ENCODE results near the gene TM6SF1.

Gene TM6SF1

DNA sequence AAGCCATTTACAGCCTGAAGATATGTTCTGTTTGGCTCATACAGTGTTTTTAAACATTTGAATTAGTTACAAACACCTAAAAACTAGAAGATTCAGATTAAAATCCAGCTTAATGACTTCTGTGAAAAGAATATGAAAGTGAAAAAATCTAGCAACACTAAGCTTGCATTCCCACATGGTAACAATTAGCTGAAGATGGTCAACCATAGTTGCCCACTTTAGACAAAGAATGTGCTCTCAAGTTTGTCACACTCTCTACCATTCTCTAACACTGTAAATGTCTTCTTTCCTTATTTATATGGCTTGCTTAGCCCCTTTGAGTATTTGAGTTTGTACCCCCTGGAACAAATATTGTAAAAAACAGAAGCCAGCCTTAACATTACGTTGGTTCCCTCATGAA is 67.4 kb downstream of the TM6SF1 start:
- Histone ChIP-seq H3K27ac (no peak overlapping the region), H3K4me3 (no peak overlapping the region)
- TF ChIP-seq CTCF (IDR thresholded peaks at IDR 0.05): no peak
- no peak for DNase-seq (ENCODE audit: low spot score)

DNA sequence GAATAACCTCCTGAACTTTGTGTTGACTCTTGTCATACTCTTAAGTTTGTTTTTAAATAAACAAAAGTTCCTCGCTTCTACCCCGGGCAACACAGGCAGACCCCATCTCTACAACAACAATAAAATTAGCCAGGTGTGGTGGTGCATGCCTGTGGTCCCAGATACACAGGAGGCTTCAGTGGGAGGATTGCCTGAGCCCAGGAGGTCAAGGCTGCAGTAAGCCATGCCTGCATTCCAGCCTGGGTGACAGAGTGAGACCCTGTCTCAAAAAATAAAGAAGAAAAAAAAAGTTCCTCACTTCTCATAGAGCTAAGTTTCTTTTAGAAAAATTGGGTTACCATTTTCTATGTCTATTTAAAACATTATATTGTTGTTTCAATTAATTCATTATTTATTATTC is 70.9 kb downstream of the TM6SF1 start:
- TF ChIP-seq CTCF (IDR thresholded peaks at IDR 0.05): no peak
- Histone ChIP-seq H3K4me3 (no peak overlapping the region), H3K27ac (no peak overlapping the region)
- no peak for DNase-seq (ENCODE audit: low spot score)

GRCh38 chr15:83178869-83179325 is 71.5 kb downstream of the TM6SF1 start:
- no peak for TF ChIP-seq CTCF (IDR thresholded peaks at IDR 0.05)
- no peak overlapping the region for H3K27ac ChIP-seq

GRCh38 chr15:83185561-83185960 is 78.1 kb downstream of the TM6SF1 start:
- H3K27ac ChIP-seq: no peak overlapping the region
- no peak for DNase-seq (ENCODE audit: low spot score)
- TF ChIP-seq CTCF (IDR thresholded peaks at IDR 0.05): no peak
- H3K4me3 ChIP-seq: no peak overlapping the region

More at GRCh38 chr15:83178869-83179325, 71.5 kb downstream of the TM6SF1 start:
- DNase-seq (ENCODE audit: low spot score): no peak
- H3K4me3 ChIP-seq: no peak overlapping the region
